Measurements from ENCODE around the gene MAPKAP1.

DNA sequence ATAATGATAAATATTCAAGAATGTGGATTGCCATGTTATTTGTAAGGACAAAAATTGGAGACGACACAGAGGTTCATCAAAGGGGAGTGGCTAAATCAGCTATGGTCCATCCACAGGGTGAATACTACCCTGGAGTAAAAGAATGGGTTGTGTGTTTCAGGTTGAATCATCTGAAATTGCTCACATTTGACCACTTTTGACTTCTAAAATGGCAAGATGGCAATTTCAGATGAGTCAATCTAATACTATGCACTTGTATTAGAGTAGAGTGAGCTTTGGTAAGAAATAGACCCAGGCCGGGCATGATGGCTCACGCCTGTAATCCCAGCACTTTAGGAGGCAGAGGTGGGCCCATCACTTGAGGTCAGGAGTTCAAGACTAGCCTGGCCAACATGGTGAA, 313.6 kb downstream of the MAPKAP1 start:
- TF ChIP-seq, protein P1, sequence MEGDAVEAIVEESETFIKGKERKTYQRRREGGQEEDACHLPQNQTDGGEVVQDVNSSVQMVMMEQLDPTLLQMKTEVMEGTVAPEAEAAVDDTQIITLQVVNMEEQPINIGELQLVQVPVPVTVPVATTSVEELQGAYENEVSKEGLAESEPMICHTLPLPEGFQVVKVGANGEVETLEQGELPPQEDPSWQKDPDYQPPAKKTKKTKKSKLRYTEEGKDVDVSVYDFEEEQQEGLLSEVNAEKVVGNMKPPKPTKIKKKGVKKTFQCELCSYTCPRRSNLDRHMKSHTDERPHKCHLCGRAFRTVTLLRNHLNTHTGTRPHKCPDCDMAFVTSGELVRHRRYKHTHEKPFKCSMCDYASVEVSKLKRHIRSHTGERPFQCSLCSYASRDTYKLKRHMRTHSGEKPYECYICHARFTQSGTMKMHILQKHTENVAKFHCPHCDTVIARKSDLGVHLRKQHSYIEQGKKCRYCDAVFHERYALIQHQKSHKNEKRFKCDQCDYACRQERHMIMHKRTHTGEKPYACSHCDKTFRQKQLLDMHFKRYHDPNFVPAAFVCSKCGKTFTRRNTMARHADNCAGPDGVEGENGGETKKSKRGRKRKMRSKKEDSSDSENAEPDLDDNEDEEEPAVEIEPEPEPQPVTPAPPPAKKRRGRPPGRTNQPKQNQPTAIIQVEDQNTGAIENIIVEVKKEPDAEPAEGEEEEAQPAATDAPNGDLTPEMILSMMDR (IDR thresholded peaks at IDR 0.05) = no peak
- no peak for TF ChIP-seq POLR2A (IDR thresholded peaks at IDR 0.05)
